EL (cell line): Measurements from ENCODE around the gene CD8B.
"Not testable (repeated sequence)": the region's sequence is repeated elsewhere in the genome, so short reads cannot be mapped to it uniquely, and the experiment has no call there.

ENCODE experiments used
- DNase-seq: peaks from one replicate; pipeline ENCODE4 v3.0.0-alpha.2; 2016

CD8B gene

GRCh38 chr2:86861628-86862379 lies at the start of gene CD8B:
Gene CD8B (minus strand): TSS chr2:86861886. CDS start chr2:86861865, 21 bp downstream.
- not testable (repeated sequence) for DNase-seq

GRCh38 chr2:86905868-86906267 lies 44.2 kb upstream of the CD8B start:
- DNase-seq: not testable (repeated sequence)

DNA sequence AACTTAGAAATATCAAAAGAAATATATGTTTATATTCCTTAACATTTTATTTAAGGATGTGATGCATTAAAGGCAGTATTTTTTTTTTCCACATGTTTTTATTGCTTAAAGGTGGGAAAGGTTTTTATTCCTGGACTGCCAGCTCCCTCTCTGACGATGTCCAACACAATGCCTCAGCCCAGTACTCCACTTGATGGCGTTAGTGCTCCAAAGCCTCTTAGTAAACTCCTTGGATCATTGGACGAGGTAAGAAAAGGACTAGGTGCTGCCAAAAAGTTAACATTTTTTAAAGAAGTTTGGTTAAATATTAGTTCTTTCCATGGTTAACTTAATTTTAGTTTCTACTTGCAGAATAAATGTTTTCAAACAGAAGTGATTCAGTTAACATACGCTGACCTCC lies 39.0 kb upstream of the CD8B start:
- peak; percentile 0 for DNase-seq

GRCh38 chr2:86886026-86886425 lies 24.3 kb upstream of the CD8B start:
- not testable (repeated sequence) for DNase-seq

- DNase-seq: not testable (repeated sequence)
Measured at GRCh38 chr2:86882865-86883264, 21.2 kb upstream of the CD8B start.

DNA sequence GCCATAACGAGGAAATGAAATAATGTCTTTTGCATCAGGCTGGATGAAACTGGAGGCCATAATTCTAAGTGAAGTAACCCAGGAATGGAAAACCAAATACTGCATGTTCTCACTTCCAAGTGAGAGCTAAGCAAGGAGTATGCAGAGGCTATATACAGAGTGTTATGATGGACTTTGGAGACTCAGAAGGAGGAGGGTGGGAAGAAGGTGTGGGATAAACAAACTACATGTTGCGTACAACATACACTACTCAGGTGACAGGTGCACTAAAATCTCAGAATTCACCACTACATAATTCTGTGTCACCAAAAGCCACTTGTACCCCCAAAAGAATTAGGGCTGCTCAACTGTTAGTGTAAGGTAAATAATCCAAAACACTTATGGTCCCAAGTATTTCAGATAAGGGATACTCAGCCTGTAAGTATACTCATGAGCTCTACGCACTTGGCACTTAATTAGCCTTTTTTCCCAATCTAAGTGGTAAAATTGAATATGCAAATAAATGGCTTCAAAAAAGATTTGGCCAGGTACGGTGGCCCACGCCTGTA lies 20.5 kb upstream of the CD8B start:
- not testable (repeated sequence) for DNase-seq

DNA sequence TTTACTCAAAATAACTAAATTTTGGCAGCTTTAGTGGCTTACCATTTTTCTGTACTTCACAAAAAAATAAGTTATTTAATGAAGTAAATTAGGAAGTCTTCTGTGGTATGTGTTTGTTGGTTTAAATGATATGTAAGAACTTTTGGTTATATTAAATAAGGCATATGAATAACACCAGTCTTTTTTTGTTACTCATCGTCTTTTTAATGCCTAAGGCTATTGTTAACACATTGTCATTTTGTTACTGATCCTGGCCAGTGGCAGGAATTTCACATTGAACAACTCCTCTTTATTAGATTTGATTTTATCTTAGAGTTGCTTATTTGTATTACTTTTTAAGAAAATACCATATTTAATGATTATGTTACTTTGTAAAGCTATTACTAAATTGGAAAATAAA lies 17.3 kb upstream of the CD8B start:
- DNase-seq: not testable (repeated sequence)

DNA sequence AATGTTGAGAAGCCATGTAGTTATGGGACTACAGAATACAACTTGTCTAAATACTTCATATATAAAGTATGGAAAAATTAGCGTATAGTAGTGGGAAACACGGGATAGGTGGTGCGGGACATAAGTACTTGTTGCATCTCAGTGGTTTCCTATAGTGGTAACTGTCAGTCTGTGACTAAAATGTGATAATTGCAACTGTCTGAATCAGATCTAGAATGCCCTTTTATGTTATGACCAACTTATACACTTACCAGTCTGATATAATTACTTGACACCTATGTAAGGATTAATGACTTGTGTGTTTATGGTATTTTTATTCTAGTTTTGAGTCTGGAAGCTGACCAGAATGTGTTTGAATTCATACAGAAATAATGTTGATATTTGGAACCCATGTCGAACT lies 9.3 kb upstream of the CD8B start:
- not testable (repeated sequence) for DNase-seq

GRCh38 chr2:86868895-86869468 lies 7.3 kb upstream of the CD8B start:
- DNase-seq: not testable (repeated sequence)

DNA sequence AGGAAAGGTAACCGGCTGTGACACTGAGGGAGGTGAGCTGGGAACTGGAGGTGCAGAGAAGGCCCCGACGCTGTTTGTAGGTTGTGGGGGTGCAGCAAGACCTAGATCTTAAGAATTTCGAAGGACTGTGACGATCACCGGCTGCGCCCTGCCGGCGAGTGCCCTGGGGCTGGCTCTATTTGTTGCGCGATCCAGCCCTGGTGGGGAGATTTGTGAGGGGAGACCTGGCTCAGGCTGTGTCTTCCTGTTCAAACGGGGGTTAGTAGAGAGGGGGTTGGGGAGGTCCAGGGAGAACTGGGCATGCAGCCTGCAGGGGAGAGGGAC lies 656 bp upstream of the CD8B start:
- not testable (repeated sequence) for DNase-seq

DNA sequence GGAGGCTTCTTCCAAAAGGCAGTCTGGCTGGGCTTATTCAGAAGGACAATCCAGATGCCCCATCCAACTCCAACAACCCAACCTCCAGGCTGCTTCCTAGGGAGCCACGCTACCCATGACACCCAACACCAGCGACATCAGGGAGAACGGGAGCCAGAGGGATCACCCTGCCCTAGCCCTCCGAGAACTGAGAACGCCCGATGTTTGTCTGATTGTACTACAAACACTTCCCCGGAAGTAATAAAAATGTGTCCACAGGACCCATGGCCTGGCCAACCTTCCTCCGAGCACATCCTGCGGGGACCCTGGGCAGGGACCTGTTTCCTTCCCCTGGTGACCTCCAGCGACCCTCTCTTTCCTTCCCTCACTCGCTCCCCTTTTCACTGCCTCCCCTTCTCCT lies 511 bp downstream of the CD8B start:
- not testable (repeated sequence) for DNase-seq

GRCh38 chr2:86860573-86860972 lies 1.1 kb downstream of the CD8B start:
- DNase-seq: not testable (repeated sequence)

GRCh38 chr2:86857688-86858087 lies 4.0 kb downstream of the CD8B start:
- DNase-seq: not testable (repeated sequence)

GRCh38 chr2:86856498-86856897 lies 5.2 kb downstream of the CD8B start:
- not testable (repeated sequence) for DNase-seq

DNA sequence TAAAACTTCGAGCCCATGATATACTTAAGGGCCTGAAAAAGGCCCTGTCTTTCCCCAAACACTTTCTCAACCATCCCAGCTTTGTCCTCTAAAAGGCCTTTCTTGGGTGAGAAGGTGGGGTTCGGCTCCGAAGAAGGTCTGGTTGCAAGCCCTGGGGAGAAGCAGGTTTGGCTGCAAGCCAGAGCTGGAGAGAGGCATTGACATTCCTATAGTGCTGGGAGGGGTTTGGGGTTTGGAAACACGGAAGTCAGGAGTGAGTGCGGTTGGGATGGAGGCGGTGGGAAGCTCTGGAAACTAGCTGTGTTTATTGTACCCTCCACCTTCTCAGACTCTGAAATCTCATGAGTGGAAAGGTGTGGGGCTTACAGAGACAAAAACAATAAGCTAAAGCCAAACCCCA lies 5.7 kb downstream of the CD8B start:
- peak; percentile 4 for DNase-seq

- DNase-seq: not testable (repeated sequence)
Measured at GRCh38 chr2:86851581-86851980, 10.1 kb downstream of the CD8B start.

GRCh38 chr2:86842607-86843234 lies 19.0 kb downstream of the CD8B start:
- not testable (repeated sequence) for DNase-seq

- not testable (repeated sequence) for DNase-seq
Measured at GRCh38 chr2:86841330-86841729, 20.4 kb downstream of the CD8B start.

DNA sequence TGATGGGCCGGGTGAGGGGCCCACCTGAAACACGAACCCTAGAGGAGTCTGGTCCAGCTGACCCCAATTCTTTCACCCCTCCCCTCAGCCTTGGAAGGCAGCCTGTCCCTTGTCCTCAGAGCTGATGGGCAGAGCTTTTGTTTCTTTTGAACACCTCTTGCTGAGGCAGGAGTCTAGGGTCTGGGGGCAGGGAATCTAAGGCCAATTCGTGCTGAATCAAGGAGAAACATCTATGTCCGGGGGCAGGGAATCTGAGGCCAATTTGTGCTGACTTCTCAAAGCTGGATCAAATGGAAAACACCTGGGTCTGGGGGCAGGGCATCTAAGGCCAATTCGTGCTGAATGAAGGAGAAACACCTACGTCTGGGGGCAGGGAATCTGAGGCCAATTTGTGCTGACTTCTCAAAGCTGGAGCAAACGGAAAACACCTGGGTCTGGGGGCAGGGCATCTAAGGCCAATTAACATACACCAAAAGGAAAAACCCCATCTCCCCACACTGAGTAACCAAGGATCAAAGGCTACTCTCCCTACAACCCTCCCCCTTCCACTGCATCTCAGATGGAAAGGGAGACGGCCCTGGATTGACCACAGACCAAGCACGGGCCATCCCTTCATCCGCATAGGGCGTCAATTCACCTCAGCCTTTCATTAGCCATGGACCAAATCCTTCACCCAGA lies 21.7 kb downstream of the CD8B start:
- not testable (repeated sequence) for DNase-seq

DNA sequence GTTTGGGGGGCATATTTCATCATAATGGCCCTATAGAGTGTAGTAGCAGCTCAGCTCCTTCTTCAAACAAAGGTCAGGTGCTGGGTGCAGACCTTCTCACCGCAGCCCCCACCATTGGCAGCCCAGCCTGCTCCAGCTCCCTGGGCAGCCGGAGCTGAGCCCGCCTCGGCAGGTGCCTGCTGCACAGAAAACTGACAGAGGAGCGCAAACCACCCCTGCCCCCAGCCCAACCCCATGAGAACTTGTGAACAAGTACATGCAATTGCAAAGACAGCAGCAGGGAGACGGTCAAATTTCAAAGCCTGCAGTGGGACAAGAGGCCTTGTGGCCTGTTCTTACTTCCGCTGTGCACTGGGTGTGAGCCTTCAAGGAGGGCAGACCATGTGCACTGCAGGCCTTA lies 22.2 kb downstream of the CD8B start:
- not testable (repeated sequence) for DNase-seq

- not testable (repeated sequence) for DNase-seq
Measured at GRCh38 chr2:86837714-86838113, 24.0 kb downstream of the CD8B start.

DNA sequence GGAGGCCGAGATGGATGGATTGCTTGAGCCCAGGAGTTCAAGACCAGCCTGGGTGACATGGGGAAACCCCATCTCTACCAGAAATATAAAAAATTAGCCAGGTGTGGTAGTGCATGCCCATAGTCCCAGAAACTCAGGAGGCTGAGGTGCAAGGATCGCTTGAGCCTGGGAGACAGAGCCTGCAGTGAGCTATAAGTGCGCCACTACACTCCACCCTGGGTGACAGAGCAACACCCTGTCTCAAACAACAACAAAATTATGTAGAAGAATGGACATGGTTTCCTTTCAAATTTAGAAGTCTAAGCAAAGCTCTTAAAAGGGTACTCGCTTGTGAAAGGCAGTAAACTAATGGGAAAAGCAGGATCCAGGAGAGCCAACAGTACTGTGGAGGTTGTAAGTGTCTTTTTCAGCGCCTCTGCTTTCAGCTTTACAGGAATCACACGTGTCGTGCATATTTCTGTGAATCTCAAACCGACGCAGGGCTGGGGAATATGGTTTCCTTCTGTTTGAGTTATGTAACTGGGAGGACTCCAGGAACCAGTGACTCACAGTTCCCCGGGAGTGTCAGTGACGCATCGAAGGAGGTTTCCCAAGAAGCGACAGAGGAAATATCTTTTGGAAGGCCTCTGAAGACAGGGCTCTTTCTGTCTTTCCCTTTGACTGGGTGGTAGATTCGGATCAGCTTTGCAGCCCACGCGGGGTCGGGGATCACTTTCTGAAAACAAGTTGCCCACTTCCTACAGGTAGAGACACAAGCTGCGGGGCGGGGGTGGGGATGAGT lies 24.6 kb downstream of the CD8B start:
- peak; percentile 85 for DNase-seq
